Activated effector memory CD4-positive, alpha-beta T cell treated with Interleukin-2 at 50 U/mL for 16 hours (primary cell): ENCODE measurements around the gene ZCCHC17.
"Not testable (repeated sequence)": the region's sequence is repeated elsewhere in the genome, so short reads cannot be mapped to it uniquely, and the experiment has no call there.

Experiments
- DNase-seq: peaks from one replicate; pipeline ENCODE4 v3.0.0-alpha.2; 2020

The ZCCHC17 gene

GRCh38 chr1:31296486-31297276 is at the start of gene ZCCHC17, which contains the start of gene SNRNP40:
Gene ZCCHC17 (plus strand): TSS chr1:31297032. CDS start chr1:31310099, 13,067 bp downstream.
Gene SNRNP40 (minus strand): TSS chr1:31296788. CDS start chr1:31296751, 37 bp downstream.
- DNase-seq = peak; percentile 88

GRCh38 chr1:31248276-31248675 is 48.6 kb upstream of the ZCCHC17 start:
- no peak for DNase-seq

GRCh38 chr1:31249854-31250253 is 47.0 kb upstream of the ZCCHC17 start:
- no peak for DNase-seq

GRCh38 chr1:31257213-31257612 is 39.6 kb upstream of the ZCCHC17 start:
- no peak for DNase-seq

- no peak for DNase-seq
Measured at GRCh38 chr1:31258581-31258980, 38.3 kb upstream of the ZCCHC17 start.

- DNase-seq = no peak
Measured at GRCh38 chr1:31259746-31260145, 37.1 kb upstream of the ZCCHC17 start.

- no peak for DNase-seq
Measured at GRCh38 chr1:31261916-31262315, 34.9 kb upstream of the ZCCHC17 start.

- DNase-seq = not testable (repeated sequence)
Measured at GRCh38 chr1:31262393-31262792, 34.4 kb upstream of the ZCCHC17 start.

- DNase-seq = no peak
Measured at GRCh38 chr1:31263408-31263807, 33.4 kb upstream of the ZCCHC17 start.

- DNase-seq = no peak
Measured at GRCh38 chr1:31264790-31265386, 31.9 kb upstream of the ZCCHC17 start.

GRCh38 chr1:31266547-31266946 is 30.3 kb upstream of the ZCCHC17 start:
- DNase-seq = no peak

GRCh38 chr1:31272369-31272768 is 24.5 kb upstream of the ZCCHC17 start:
- no peak for DNase-seq

- DNase-seq = no peak
Measured at GRCh38 chr1:31273619-31274018, 23.2 kb upstream of the ZCCHC17 start.

- not testable (repeated sequence) for DNase-seq
Measured at GRCh38 chr1:31282426-31282825, 14.4 kb upstream of the ZCCHC17 start.

- not testable (repeated sequence) for DNase-seq
Measured at GRCh38 chr1:31287791-31288190, 9.0 kb upstream of the ZCCHC17 start.

- DNase-seq = no peak
Measured at GRCh38 chr1:31289021-31289420, 7.8 kb upstream of the ZCCHC17 start.

- no peak for DNase-seq
Measured at GRCh38 chr1:31295874-31296485, 852 bp upstream of the ZCCHC17 start.

GRCh38 chr1:31297277-31298247 is 730 bp downstream of the ZCCHC17 start:
- no peak for DNase-seq

GRCh38 chr1:31299365-31299764 is 2.5 kb downstream of the ZCCHC17 start:
- no peak for DNase-seq

GRCh38 chr1:31300193-31300592 is 3.4 kb downstream of the ZCCHC17 start:
- no peak for DNase-seq

GRCh38 chr1:31302709-31303441 is 6.0 kb downstream of the ZCCHC17 start:
- no peak for DNase-seq

- no peak for DNase-seq
Measured at GRCh38 chr1:31306278-31306677, 9.4 kb downstream of the ZCCHC17 start.
